Endothelial cell of umbilical vein (primary cell): ENCODE results near the gene FBXO3. TPM values are rescaled to one million over a fixed set of nuclear protein-coding genes. Genes with fewer than 3 reads are reported as not detected.
A peak's percentile ranks its signal among the peaks of the same experiment; 100 is the strongest.

ENCODE experiments used
- BruUV-seq: library from RNA; stranded (reverse); fragments of 400-500 nt; replicated peaks from 2 replicates; lab custom pipeline; 2021; lab: Mats Ljungman, UMichigan
- CTCF ChIA-PET: fragments of 300-600, 350-600 bp; sonication (Branson Sonifier 250); formaldehyde crosslinking; loops from one replicate; lab custom pipeline; 2021; ENCODE audit warnings: antibody characterized with exemption, inconsistent platforms; lab: Charles Lee
- POLR2A ChIA-PET: fragments of 300-600, 350-600 bp; sonication (Branson Sonifier 250); formaldehyde crosslinking; loops from one replicate; lab custom pipeline; 2021; ENCODE audit warnings: antibody characterized with exemption, inconsistent platforms; lab: Charles Lee
- DNase-seq: peaks from one replicate; pipeline ENCODE4 v3.0.0-alpha.2; 2011; ENCODE audit warnings: low read depth, low spot score
- FAIRE-seq: peaks from 2 replicates; lab custom pipeline; 2011; peaks lifted over from hg19 to GRCh38; lab: Jason Lieb, UNC
- H2AFZ ChIP-seq: 2 replicates; pipeline ENCODE4 v1.6.0; 2012; ENCODE audit warnings: low read depth, low read length, control low read depth, inconsistent platforms
- H3K27ac ChIP-seq: 2 replicates; pipeline ENCODE4 v1.5.1; 2011; ENCODE audit warnings: low read depth, mild to moderate bottlenecking, control low read depth, low read length, moderate library complexity; ENCODE audit not compliant: insufficient read depth
- H3K27me3 ChIP-seq, 2 experiments: 2 replicates each; pipeline versions ENCODE4 v1.6.0 to v1.6.1; 2011; ENCODE audit warnings: low read length in 2 of 2, mixed read lengths in 1 of 2; ENCODE audit not compliant: control insufficient read depth in 2 of 2, insufficient read depth in 2 of 2
- H3K36me3 ChIP-seq, 2 experiments: 2 replicates in 1 of 2; 3 replicates in 1 of 2; pipeline ENCODE4 v1.5.1; 2011; ENCODE audit warnings: low read length in 2 of 2, mild to moderate bottlenecking in 1 of 2, moderate library complexity in 1 of 2; ENCODE audit not compliant: control insufficient read depth in 2 of 2, insufficient read depth in 2 of 2; ENCODE audit errors: extremely low read depth in 1 of 2
- H3K4me1 ChIP-seq: 3 replicates; pipeline ENCODE4 v1.5.1; 2011; ENCODE audit warnings: mild to moderate bottlenecking, low read length; ENCODE audit not compliant: control insufficient read depth, insufficient read depth; ENCODE audit errors: extremely low read depth
- H3K4me2 ChIP-seq: 2 replicates; pipeline ENCODE4 v1.6.1; 2011; ENCODE audit warnings: low read length, control low read depth, mixed read lengths; ENCODE audit not compliant: insufficient read depth
- H3K4me3 ChIP-seq, 3 experiments: fragments of 200-600 bp in 1 of 3; sonication (generic), shearing (Covaris generic) in 1 of 3; replicated peaks in 1 of 3; 2 replicates each; pipeline ENCODE4 v1.5.1; 2011 to 2016; ENCODE audit warnings: control low read depth in 3 of 3, low read length in 3 of 3, mild to moderate bottlenecking in 2 of 3, inconsistent platforms in 1 of 3, low read depth in 1 of 3, moderate library complexity in 1 of 3; ENCODE audit not compliant: insufficient read depth in 1 of 3
- H3K79me2 ChIP-seq: 2 replicates; pipeline ENCODE4 v1.6.0; 2012; ENCODE audit warnings: low read length, inconsistent platforms; ENCODE audit not compliant: control insufficient read depth, insufficient read depth
- H3K9ac ChIP-seq: replicated peaks from 2 replicates; pipeline ENCODE3; 2011; ENCODE audit warnings: low read length, control low read depth; ENCODE audit not compliant: insufficient read depth; ENCODE audit errors: extremely low read depth
- H3K9me1 ChIP-seq: replicated peaks from 3 replicates; pipeline ENCODE4 v1.6.0; 2011; ENCODE audit warnings: mild to moderate bottlenecking, low read length; ENCODE audit not compliant: control insufficient read depth, insufficient read depth; ENCODE audit errors: extremely low read depth
- H3K9me3 ChIP-seq: replicated peaks from 2 replicates; pipeline ENCODE4 v1.5.1; 2012; ENCODE audit warnings: low read length, inconsistent platforms; ENCODE audit not compliant: control insufficient read depth, insufficient read depth
- H4K20me1 ChIP-seq: replicated peaks from 2 replicates; pipeline ENCODE3; 2011; ENCODE audit warnings: mild to moderate bottlenecking, low read length; ENCODE audit not compliant: control insufficient read depth, insufficient read depth; ENCODE audit errors: extremely low read depth
- FOS ChIP-seq: IDR thresholded peaks from 2 replicates; pipeline ENCODE4 v1.6.1; 2011; ENCODE audit warnings: mild to moderate bottlenecking, low read length, moderate library complexity, borderline replicate concordance; ENCODE audit not compliant: insufficient read depth
- GATA2 ChIP-seq: IDR thresholded peaks from 2 replicates; pipeline ENCODE4 v1.7.0; 2011; ENCODE audit warnings: low read depth, mild to moderate bottlenecking, moderate library complexity, mixed read lengths, low read length; ENCODE audit not compliant: insufficient read length, insufficient read depth
- JUN ChIP-seq: IDR thresholded peaks from 2 replicates; pipeline ENCODE4 v1.6.1; 2011; ENCODE audit warnings: borderline replicate concordance, low read depth; ENCODE audit not compliant: insufficient read length, insufficient read depth
- MYC ChIP-seq: IDR thresholded peaks from one replicate; pipeline ENCODE4 v1.6.1; 2011; ENCODE audit warnings: mild to moderate bottlenecking, low read depth, low read length
- POLR2A ChIP-seq: IDR thresholded peaks from 2 replicates; pipeline ENCODE4 v1.6.1; 2012; ENCODE audit warnings: low read depth, mild to moderate bottlenecking, control low read depth, low read length
- POLR2AphosphoS5 ChIP-seq: IDR thresholded peaks from 2 replicates; pipeline ENCODE4 v1.6.1; 2012; ENCODE audit warnings: low read depth, mild to moderate bottlenecking, control low read depth, low read length, moderate library complexity; ENCODE audit not compliant: insufficient read depth
- dilution Hi-C: fragments of 300-500 bp; cut with MboI; formaldehyde crosslinking; loops from one replicate; pipeline ENCODE4 v1.15.0; 2019; ENCODE audit warnings: low sequenced_read_pairs; ENCODE audit not compliant: extremely low pct_ligation_motif_present
- intact Hi-C: fragments of 100-400 bp; cut with micrococcal nuclease; formaldehyde crosslinking; loops from one replicate; pipeline ENCODE4 v1.10.0; 2022
- polyA plus RNA-seq, 4 experiments: library from polyadenylated mRNA; depleted of rRNA in 3 of 4; stranded (reverse) in 3 of 4; unstranded in 1 of 4; fragments of >200 nt; gene quantifications; 2 replicates each; pipeline versions ENCODE4 v1.2.1 to v1.2.3, GENCODE V29; 2011 to 2012; ENCODE audit warnings: missing spikeins in 1 of 4
- total RNA-seq: library from RNA; stranded (reverse); gene quantifications from 2 replicates; pipeline ENCODE4 v1.2.3, GENCODE V29; 2021
- TF ChIP-seq, protein P1 (sequence below), 2 donors: IDR thresholded peaks; 1 replicate in 1 of 2; 2 replicates in 1 of 2; pipeline ENCODE4 v1.5.1; 2011; ENCODE audit warnings: low read length in 2 of 2, mild to moderate bottlenecking in 2 of 2, moderate library complexity in 2 of 2, control low read depth in 1 of 2, inconsistent platforms in 1 of 2, low read depth in 1 of 2; ENCODE audit not compliant: insufficient read depth in 1 of 2; ENCODE audit errors: extremely low read depth in 1 of 2

Gene FBXO3
- total and polyA plus RNA-seq, 2 donors (not counting 3 experiments of a cell fraction or from before 2014, with no cell fraction given) = 18.0 to 23.1 TPM

DNA sequence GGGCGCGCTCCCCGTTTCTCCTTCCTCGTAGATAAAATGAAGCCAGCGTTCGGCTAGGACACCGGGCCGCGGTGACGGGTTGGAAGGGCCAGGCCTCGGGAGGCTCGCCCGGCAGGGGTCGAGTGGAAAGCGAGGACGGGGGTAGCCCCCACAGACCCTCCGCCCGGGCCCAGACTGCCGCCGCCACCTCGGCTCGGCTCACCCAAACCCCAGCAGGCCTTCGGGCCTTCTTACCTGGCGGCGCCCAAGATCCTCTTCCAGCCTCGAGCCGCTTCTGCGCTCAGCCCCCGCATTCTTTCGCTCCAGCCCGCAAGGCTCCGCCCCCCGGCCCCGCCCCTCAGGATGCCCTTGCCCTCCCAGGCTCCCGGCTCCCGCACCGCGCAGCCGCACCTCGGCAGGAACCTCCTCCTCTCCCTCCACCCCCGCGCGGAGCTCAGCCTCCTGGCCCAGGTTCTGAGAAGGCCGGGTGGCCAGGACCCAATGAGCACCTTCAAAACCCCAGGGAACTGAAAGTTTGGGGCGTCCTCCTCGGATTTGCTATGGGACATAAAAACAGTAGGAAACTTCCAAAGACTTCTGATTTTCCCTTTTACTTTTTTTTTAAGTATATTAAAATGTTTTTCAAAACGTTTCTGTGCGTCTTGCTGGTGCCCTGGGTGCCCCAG lies 38.0 kb downstream of the FBXO3 start, which contains the start of gene CD59:
Gene CD59, minus strand, starts transcription at position 276 of the 665 bp plus-strand sequence. CDS start 13,978 bp downstream, outside the sequence.
- Histone ChIP-seq H3K4me2 (peak within 1 kb of the TSS; percentile 99), H3K27ac (peak within 1 kb of the TSS; percentile 93), H3K4me1 (peaks cover 43% of the 10 kb centered on the region), H3K9ac (peak within 1 kb of the TSS; percentile 99), H3K9me1 (no peaks in the 10 kb centered on the region), H4K20me1 (peaks cover 3% of the 10 kb centered on the region), H3K79me2 (peaks cover 56% of the 10 kb centered on the region), H3K36me3 (peaks cover 4% of the 10 kb centered on the region in 2 experiments), H3K27me3 (no peaks in the 10 kb centered on the region), H2AFZ (peak within 1 kb of the TSS; percentile 63), H3K9me3 (no peaks in the 10 kb centered on the region), H3K4me3 (peak within 1 kb of the TSS; percentile 74 to 98 (median 95))
- FAIRE-seq (peak; percentile 74), DNase-seq (peak; percentile 96)
- POLR2A ChIA-PET = interaction anchor here (0.6 to 1.8 kb wide), 13 partner anchors 12 to 431 kb away, joined by 3 to 9 read pairs (median 3); partner anchors contain the start of gene C11orf91
- CTCF ChIA-PET = interaction anchor here (0.9 to 4.6 kb wide), 11 partner anchors 10 to 371 kb away, joined by 3 to 32 read pairs (median 5); partner anchors contain the start of genes C11orf91 and KIAA1549L
- dilution Hi-C loops (no loop called here), intact Hi-C loops (loop anchor here (1.0 to 5.0 kb wide), 5 partner anchors 13 to 574 kb away; partner anchors contain the start of genes CSTF3 and HIPK3)
- BruUV-seq = no TSS peak
- TF ChIP-seq POLR2A (peak; percentile 93), POLR2AphosphoS5 (peak; percentile 98), GATA2 (no peak), FOS (no peak), MYC (no peak), JUN (no peak)
- TF ChIP-seq, protein P1, sequence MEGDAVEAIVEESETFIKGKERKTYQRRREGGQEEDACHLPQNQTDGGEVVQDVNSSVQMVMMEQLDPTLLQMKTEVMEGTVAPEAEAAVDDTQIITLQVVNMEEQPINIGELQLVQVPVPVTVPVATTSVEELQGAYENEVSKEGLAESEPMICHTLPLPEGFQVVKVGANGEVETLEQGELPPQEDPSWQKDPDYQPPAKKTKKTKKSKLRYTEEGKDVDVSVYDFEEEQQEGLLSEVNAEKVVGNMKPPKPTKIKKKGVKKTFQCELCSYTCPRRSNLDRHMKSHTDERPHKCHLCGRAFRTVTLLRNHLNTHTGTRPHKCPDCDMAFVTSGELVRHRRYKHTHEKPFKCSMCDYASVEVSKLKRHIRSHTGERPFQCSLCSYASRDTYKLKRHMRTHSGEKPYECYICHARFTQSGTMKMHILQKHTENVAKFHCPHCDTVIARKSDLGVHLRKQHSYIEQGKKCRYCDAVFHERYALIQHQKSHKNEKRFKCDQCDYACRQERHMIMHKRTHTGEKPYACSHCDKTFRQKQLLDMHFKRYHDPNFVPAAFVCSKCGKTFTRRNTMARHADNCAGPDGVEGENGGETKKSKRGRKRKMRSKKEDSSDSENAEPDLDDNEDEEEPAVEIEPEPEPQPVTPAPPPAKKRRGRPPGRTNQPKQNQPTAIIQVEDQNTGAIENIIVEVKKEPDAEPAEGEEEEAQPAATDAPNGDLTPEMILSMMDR (IDR thresholded peaks at IDR 0.05; ENCODE audit: extremely low read depth in 1 of 2, insufficient read depth in 1 of 2, low read depth in 1 of 2, low read length in 2 of 2) = no peak
